ENCODE results near the gene MYO19. TPM values are rescaled to one million over a fixed set of nuclear protein-coding genes. Genes with fewer than 3 reads are reported as not detected.
"Not testable (repeated sequence)": the region's sequence is repeated elsewhere in the genome, so short reads cannot be mapped to it uniquely, and the experiment has no call there.

The MYO19 gene
- total RNA-seq, 2 donors from 2014 or later = 43.9 to 66.7 TPM

DNA sequence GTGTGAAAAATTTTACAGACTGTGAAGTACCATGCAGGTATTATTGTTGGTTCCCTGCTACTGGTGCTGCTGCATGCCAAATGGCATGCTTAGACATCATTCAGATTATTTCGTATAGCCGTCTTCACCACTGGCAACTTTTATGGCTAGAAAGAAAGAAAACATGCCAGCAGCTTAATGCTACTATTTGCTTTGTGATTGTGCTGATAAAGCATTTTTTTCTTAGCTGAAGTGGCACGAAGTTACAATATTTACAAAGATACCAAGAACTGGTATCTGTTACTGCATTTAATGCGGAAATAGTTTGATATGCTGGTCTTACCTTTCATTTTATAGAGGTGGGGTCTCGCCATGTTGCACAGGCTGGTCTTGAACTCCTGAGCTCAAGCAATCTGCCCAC lies 40.0 kb downstream of the MYO19 start:
- Histone ChIP-seq H3K27ac (no peak overlapping the region), H3K36me3 (peaks cover 47% of the 10 kb centered on the region), H3K27me3 (replicated peaks; ENCODE audit: insufficient read depth) (no peaks in the 10 kb centered on the region), H3K4me3 (no peak overlapping the region), H3K9me3 (no peaks in the 10 kb centered on the region), H3K4me1 (ENCODE audit: control insufficient read depth in 1 of 2, low read depth in 2 of 2) (no peaks in the 10 kb centered on the region)
- DNase-seq (ENCODE audit: low spot score) (no peak), ATAC-seq (ENCODE audit: insufficient number of reproducible peaks, low FRiP score, low read depth) (no peak)
- TF ChIP-seq, protein P1, sequence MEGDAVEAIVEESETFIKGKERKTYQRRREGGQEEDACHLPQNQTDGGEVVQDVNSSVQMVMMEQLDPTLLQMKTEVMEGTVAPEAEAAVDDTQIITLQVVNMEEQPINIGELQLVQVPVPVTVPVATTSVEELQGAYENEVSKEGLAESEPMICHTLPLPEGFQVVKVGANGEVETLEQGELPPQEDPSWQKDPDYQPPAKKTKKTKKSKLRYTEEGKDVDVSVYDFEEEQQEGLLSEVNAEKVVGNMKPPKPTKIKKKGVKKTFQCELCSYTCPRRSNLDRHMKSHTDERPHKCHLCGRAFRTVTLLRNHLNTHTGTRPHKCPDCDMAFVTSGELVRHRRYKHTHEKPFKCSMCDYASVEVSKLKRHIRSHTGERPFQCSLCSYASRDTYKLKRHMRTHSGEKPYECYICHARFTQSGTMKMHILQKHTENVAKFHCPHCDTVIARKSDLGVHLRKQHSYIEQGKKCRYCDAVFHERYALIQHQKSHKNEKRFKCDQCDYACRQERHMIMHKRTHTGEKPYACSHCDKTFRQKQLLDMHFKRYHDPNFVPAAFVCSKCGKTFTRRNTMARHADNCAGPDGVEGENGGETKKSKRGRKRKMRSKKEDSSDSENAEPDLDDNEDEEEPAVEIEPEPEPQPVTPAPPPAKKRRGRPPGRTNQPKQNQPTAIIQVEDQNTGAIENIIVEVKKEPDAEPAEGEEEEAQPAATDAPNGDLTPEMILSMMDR (IDR thresholded peaks at IDR 0.05) = no peak

DNA sequence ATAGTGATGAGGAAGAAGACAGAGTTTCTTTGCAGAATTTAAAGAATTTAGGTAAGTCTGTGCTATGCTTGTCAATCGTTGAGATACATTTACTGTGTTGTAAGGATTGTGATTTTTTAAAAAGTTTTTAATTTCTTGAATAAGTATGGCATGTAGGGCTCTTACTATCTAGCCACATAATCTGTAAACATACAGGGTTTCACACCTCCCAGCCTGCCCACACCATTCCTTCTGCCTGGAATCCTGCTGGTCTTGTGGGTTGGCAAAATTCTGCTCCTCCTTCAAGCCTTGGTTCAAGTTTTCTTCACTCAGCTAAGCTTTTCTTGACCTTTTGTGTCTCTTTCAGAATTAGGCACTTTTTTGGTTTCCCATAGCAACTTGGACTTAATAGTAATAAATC lies 40.7 kb downstream of the MYO19 start:
- no peaks in the 10 kb centered on the region for H3K9me3 ChIP-seq
- H3K36me3 ChIP-seq = peaks cover 47% of the 10 kb centered on the region
- H3K27ac ChIP-seq = no peak overlapping the region
- no peaks in the 10 kb centered on the region for H3K4me1 ChIP-seq (ENCODE audit: control insufficient read depth in 1 of 2, low read depth in 2 of 2)
- ATAC-seq (ENCODE audit: insufficient number of reproducible peaks, low FRiP score, low read depth) (no peak), DNase-seq (ENCODE audit: low spot score) (no peak)
- H3K27me3 ChIP-seq (replicated peaks; ENCODE audit: insufficient read depth) = no peaks in the 10 kb centered on the region
- TF ChIP-seq, protein P1 (IDR thresholded peaks at IDR 0.05) = no peak
- no peak overlapping the region for H3K4me3 ChIP-seq

DNA sequence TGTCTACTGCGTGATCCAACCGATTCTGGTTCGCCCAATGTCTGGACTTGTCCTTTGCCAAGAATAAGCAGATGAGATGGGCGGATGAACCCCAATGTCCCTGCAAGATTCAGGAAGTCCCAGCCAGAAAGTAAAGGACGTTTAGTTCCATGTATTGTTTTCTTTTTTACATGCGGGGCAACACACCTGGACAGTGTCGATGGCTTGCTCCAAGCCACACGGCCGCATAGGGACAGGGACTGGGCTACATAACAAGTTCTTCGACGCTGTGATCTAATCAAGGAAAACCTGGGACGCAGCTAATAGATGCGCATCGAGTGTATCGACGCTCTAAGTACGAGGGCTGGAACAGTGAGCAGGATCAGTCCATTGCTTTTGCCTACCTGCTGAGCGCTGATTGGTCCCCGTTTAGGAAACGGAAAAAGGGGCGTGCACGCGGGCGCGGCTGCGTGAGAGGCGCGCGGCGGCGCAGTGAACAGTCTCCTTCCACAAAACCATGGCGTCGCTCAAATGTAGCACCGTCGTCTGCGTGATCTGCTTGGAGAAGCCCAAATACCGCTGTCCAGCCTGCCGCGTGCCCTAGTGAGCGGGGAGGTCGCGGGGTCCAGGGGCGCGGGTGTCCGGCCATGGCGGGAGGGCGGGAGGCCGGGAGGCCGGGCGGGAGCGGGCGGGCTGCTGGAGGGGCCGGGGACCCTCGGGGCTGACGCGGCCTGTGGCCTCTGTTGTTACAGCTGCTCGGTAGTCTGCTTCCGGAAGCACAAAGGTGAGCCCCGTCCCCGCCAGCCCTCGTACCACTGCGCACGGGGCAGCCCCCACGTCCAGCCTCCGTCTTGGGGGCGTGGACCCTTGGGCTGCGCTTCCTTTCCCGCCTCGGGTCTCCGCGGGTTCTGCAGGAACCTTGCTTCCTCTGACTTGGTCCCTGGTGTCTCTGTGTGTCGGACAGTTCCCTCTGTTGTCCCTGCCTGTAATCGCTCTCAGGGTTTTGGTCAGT lies 48.2 kb downstream of the MYO19 start, which contains the start of gene ZNHIT3:
ZNHIT3 (plus strand) TSS at position 478 of the 991 bp plus-strand sequence; CDS start at position 497, 19 bp downstream.
- TF ChIP-seq, protein P1 (IDR thresholded peaks at IDR 0.05) = no peak
- no peaks in the 10 kb centered on the region for H3K9me3 ChIP-seq
- DNase-seq (ENCODE audit: low spot score) (peak; percentile 75), ATAC-seq (ENCODE audit: insufficient number of reproducible peaks, low FRiP score, low read depth) (peak; percentile 99)
- peak within 1 kb of the TSS; percentile 82 for H3K4me3 ChIP-seq
- H3K4me1 ChIP-seq (ENCODE audit: control insufficient read depth in 1 of 2, low read depth in 2 of 2) = peaks cover 20 to 32% of the 10 kb centered on the region in 2 donors
- H3K36me3 ChIP-seq = no peaks in the 10 kb centered on the region
- H3K27me3 ChIP-seq (replicated peaks; ENCODE audit: insufficient read depth) = no peaks in the 10 kb centered on the region
- H3K27ac ChIP-seq = peak within 1 kb of the TSS; percentile 55 to 74

DNA sequence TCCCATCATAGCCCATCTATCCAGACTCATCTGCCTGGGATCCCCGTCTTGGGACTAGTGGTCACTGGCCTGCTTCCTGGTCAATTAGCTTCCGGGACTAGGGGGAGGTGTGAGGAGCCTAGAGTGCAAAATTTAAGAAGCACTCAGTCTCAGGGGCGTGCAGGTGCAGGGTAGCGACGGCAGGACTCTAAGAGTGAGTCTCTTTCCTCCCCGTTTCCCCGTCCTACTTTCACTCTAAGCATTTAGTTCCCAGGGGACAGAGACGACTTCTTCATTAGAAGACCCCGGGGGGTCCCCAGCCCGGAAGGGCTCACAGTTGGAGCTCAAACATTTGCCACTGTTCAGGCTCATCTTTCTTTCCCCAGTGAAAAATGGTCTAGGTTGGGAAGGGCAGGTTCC lies 48.9 kb downstream of the MYO19 start:
- Histone ChIP-seq H3K27me3 (replicated peaks; ENCODE audit: insufficient read depth) (no peaks in the 10 kb centered on the region), H3K4me1 (ENCODE audit: control insufficient read depth in 1 of 2, low read depth in 2 of 2) (peaks cover 20 to 32% of the 10 kb centered on the region in 2 donors), H3K36me3 (no peaks in the 10 kb centered on the region), H3K4me3 (peak overlapping the region; percentile 82), H3K27ac (peak overlapping the region; percentile 37 to 55), H3K9me3 (no peaks in the 10 kb centered on the region)
- ATAC-seq (ENCODE audit: insufficient number of reproducible peaks, low FRiP score, low read depth) = no peak
- TF ChIP-seq, protein P1 (IDR thresholded peaks at IDR 0.05) = no peak
- no peak for DNase-seq (ENCODE audit: low spot score)

DNA sequence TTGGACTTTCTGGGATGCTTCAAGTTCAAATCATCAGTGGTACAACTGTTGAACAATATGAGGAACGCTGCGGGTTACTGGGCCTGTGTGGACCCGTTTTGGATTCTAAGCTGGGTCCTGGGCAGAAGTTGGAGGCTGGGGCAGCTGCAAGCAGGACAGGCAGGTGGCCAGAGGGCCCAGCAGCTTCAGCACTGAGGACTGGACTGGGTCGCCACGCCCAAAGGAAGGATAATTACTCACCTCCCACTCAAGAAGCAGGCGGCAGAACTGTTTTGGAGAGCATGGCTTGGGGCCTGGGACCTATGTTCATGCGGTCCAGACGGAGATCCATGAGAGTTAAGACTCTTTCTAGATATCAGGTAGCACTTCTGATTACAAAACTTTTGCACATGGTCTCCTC lies 49.6 kb downstream of the MYO19 start:
- DNase-seq (ENCODE audit: low spot score) = no peak
- Histone ChIP-seq H3K4me1 (ENCODE audit: control insufficient read depth in 1 of 2, low read depth in 2 of 2) (peaks cover 20 to 32% of the 10 kb centered on the region in 2 donors), H3K4me3 (no peak overlapping the region), H3K9me3 (no peaks in the 10 kb centered on the region), H3K27me3 (replicated peaks; ENCODE audit: insufficient read depth) (no peaks in the 10 kb centered on the region), H3K36me3 (no peaks in the 10 kb centered on the region), H3K27ac (no peak overlapping the region)
- TF ChIP-seq, protein P1 (IDR thresholded peaks at IDR 0.05) = no peak
- no peak for ATAC-seq (ENCODE audit: insufficient number of reproducible peaks, low FRiP score, low read depth)

DNA sequence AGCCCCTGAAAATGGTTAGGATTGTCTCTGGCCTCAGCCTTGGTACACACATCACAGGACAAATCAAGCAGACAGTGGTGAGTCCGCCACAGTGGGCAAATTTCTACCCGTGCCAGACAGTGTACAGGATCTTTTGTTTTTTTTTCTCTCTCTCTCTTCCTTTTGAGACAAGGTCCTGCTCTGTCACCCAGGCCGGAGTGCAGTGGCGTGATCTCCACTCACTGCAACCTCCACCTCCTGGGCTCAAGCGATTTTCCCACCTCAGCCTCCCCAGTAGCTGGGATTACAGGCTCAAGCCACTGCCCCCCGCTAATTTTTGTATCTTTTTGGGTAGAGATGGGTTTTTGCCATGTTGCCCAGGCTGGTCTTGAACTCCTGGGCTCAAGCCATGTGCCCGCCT lies 50.6 kb downstream of the MYO19 start:
- not testable (repeated sequence) for H3K9me3 ChIP-seq; H3K27ac ChIP-seq; H3K27me3 ChIP-seq (replicated peaks; ENCODE audit: insufficient read depth); H3K4me3 ChIP-seq; DNase-seq (ENCODE audit: low spot score); ATAC-seq (ENCODE audit: insufficient number of reproducible peaks, low FRiP score, low read depth); H3K36me3 ChIP-seq
- peaks cover 20 to 32% of the 10 kb centered on the region in 2 donors for H3K4me1 ChIP-seq (ENCODE audit: control insufficient read depth in 1 of 2, low read depth in 2 of 2)
